Ammon's horn (tissue), 1 donor: Measurements from ENCODE around the gene MYO7B.

ENCODE experiments used
- DNase-seq: peaks from one replicate; pipeline ENCODE4 v3.0.0-alpha.2; 2016; ENCODE audit warnings: low spot score

MYO7B gene

GRCh38 chr2:127681288-127681804, 145.9 kb downstream of the MYO7B start:
- DNase-seq, result no peak

- DNase-seq, result no peak
These were observed 146.7 kb downstream of the MYO7B start for GRCh38 chr2:127681976-127682857.

GRCh38 chr2:127683056-127683455, 147.6 kb downstream of the MYO7B start:
- no peak for DNase-seq

- DNase-seq, result no peak
These were observed 148.3 kb downstream of the MYO7B start for GRCh38 chr2:127683757-127684156.

- no peak for DNase-seq
These were observed 150.1 kb downstream of the MYO7B start for GRCh38 chr2:127685410-127686080.
